GM19099 (cell line): ENCODE data around the gene PPIL6.
A peak's percentile ranks its signal among the peaks of the same experiment; 100 is the strongest.

Experiments used
- POLR2A ChIP-seq: IDR thresholded peaks from 3 replicates; pipeline ENCODE4 v1.6.1; 2011; ENCODE audit warnings: low read depth; ENCODE audit not compliant: insufficient read length; ENCODE audit errors: extremely low read depth

Gene PPIL6

DNA sequence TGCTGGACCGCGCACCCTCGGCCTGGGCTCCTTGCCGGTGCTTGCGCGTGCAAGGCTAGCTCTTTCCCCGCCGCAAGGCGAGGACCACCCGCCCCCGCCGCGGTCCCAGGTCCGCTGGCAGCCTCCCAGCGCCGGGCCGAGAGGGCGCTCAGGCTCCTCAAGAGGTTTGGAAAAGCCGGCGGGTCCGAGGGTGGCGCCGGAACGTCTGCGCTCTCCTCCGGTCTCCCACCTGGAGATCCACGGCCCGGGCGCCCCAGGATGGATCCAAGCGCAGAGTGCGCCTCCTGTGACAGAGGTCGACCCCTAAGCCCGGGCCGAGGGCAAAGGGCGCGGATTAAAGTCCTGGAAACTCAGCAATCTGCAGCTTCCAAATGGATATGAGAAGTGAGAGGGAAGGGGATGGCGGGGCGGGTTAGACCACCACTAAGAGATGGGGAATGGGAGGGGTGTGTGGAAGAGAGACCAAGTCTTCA lies 15.7 kb upstream of the PPIL6 start:
- TF ChIP-seq POLR2A: peak; percentile 21

DNA sequence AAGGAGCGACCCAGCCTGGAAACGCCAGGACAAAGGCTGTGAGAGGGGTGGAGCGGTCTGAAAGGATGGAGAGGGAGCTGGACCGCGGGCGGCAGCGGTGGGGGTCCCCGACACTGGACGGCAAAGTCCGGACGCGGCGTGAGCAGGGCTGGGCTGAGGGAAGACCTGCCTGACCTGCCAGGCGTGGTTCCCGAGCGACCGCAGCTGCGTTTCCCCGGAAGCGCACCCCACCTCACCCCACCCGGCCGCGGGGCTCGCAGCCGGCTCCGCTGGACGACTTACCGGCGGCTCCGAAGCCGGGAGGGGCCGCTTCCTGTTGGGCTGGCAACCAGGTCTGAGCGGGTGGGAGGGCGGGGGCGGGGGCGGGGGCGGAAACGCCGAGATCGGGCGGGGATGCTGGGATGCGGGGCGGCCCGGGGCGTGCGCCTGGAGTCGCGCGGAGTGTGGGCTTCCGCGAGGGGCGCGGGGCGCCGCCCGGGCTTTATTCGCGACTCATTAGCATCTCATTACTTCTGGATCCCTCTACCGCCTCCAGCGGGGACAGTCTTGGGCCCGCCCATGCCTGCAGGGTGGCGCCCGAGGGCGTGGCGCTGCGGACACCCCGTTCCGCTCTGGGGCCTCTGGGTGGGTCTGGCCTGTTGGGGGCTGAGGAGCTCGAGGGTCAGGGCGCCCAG lies 15.1 kb upstream of the PPIL6 start, which contains the start of gene MICAL1:
Gene MICAL1 (minus strand): TSS at position 336 of the 674 bp plus-strand sequence. CDS start 1,576 bp downstream, outside the sequence.
- TF ChIP-seq POLR2A: peak; percentile 77

DNA sequence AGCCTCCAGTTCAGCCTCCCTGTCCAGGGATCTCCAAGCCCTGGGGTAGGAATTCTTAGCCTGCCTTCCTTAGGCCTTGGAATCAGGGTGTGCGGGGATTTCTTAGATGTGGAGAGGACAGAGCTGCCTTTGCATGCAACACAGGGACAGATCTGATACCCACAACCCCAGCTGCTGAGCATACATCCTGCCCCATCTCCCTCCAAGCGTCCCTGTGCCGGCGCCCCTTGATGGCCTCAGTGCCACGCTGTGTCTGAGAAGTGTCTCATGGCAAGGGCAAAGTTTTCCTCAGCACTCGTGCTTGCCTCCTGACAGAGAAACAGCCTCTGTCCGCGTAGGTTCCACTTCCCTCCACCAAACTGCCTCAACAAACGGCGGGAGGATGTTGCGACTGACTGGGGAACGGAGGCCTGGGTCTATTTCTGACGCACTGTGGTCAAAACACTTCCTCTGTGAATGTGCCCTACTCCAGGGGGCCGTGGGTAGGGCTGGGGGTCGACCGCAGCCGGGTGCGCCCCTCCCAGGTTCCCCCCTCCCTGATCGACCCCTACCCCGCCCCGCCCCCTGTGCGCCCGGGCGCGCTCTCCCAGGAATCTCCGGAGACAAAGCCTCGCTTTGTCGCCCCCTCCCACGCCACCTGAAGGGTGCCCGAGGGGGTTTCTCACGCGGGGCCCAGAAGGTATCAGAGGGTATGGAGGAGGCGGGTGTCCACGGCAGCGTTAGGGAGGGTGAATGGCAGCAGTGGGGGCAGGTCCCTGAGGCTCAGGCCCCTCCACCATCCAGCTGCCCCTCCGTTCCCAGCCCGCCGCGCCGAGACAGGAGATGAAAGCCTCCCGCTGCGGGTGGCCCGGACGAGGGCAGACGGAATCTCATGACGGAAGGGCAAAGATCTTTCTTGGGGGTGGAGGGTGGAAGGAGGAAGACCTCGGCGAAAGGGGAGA lies 14.3 kb upstream of the PPIL6 start:
- TF ChIP-seq POLR2A: peak; percentile 64

DNA sequence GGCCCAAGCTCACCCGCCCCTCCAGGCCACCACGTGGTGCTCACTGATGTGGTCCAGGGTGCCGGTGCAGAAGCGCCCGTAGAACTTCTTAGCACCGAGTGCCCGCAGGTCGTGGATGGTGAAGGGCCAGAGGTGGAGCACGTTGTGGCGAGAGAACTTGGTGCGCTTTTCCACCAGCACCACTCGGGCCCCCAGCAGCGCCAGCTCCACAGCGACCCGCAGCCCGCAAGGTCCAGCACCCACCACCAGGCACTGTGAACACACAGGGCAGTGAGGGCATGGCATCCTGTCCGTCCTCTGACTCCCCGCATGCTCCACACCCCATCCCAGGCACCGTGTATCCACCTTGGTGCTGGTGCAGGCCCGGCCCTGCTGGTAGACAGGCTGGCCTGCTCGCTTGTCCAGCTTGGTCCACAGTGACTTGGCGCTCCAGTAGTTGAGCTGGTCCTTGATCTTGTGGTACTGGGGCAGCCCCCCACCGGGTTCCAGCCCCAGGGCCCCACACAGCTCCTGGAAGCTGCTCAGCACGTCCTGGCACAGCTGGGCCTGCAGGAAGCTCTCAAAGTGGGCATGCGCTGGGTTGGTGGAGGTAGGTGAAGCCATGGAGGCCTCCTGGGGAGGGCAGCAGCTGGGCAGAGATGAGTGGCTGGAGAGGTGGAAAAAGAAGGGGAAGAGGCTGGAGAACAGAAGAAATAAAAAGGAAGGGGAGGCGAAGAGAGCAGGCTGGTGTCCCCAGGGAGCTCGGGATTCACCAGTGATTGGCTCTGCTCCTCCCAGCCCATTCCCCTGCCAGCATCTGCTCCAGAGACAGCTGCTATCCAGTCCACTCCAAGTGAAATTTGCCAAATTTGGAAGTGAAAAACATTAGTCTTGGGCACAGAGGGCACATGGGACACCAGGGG lies 13.4 kb upstream of the PPIL6 start:
- no peak for TF ChIP-seq POLR2A

- no peak for TF ChIP-seq POLR2A
These were observed 12.7 kb upstream of the PPIL6 start for GRCh38 chr6:109453156-109453555.

- no peak for TF ChIP-seq POLR2A
These were observed 11.8 kb upstream of the PPIL6 start for GRCh38 chr6:109452181-109452580.

DNA sequence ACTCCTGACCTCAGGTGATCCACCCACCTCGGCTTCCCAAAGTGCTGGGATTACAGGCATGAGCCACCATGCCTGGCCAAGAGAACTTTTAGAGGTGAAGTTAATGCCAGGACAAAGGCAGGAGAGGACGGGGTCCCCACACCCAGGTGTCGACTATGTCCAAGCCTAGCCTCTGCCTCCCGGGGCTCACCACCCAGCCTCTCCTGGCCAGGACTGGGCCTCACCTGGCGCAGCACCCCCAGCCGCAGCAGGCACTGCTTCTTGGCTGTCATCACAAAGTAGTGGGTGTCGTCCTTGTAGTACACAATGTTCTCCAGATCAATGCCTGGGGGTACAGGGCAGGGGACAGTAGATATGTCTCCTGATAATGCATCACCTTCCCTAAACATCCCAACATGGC lies 10.9 kb upstream of the PPIL6 start:
- TF ChIP-seq POLR2A: no peak

DNA sequence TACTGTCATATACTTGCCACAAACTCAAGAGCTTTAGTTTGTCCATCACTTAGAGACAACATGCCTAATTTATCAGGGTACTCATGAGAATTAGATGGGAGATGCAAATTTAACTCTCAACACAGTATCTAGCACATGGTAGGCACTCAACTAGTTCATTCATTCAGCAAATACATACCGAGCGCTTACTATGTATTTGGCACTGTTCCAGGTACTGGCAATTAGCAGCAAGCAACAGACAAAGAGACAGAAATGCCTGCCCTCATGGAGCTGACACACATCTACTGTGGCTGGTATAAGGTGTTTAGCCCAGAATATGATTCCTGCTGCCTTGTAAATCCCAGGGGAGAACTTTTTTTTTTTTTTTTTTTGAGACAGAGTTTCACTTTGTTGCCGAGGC lies 10.4 kb upstream of the PPIL6 start:
- no peak for TF ChIP-seq POLR2A

GRCh38 chr6:109449795-109450673 lies 9.6 kb upstream of the PPIL6 start:
- no peak for TF ChIP-seq POLR2A

DNA sequence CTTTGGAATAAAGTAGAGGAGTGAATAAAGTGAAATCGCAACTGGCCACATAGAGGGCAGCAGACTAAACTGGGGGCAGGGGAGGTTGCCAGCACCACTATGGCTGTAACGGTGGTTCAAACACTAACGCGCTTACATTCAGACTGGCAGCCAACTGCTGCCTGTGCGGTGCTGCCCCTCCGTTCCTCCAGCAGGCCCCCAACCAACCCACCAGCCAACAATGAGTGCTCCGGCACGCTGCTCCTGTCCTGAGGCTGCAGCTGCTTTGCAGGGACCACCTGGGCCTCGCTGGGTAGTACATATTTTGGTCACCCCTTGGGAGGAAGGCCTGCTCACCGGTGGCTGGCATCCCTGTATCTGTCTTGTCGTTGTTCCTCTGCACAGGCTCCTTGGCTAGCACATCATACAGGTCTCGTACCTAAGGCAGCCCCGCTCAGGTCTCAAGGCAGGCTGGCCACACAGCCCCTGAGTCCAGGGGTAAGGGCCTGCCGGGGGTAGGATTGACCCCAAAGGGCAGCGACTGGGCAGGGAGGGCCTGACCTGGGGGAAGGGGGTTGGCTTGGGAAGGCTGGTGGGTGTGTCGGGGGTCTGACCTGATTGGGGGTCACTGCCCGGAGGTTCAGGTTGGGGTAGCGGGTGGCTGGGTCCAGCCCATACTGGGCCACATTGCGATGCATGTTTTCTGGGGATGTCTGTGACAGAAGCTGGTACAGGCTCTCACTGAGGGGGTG lies 8.8 kb upstream of the PPIL6 start:
- TF ChIP-seq POLR2A: no peak

DNA sequence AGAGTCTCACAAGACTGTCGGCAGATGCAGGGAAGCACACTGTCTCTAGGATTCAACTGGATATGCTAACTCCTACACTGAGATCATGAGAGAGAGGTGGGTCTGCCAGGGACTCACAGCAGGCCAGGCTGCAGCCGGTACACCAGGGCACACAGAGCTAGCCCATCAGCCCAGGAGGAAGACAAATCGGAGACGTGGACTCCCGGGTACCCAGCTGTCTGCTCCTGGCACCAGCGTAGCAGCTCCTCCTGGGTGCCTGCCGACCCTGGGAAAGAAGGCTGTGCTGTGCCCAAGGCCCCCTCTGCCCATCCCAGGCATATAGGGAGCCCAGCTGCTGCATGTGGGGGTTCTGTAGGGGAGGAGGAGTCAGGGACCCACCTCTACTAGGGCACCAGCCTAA lies 8.2 kb upstream of the PPIL6 start:
- no peak for TF ChIP-seq POLR2A

GRCh38 chr6:109447878-109448555 lies 7.6 kb upstream of the PPIL6 start:
- TF ChIP-seq POLR2A: no peak

DNA sequence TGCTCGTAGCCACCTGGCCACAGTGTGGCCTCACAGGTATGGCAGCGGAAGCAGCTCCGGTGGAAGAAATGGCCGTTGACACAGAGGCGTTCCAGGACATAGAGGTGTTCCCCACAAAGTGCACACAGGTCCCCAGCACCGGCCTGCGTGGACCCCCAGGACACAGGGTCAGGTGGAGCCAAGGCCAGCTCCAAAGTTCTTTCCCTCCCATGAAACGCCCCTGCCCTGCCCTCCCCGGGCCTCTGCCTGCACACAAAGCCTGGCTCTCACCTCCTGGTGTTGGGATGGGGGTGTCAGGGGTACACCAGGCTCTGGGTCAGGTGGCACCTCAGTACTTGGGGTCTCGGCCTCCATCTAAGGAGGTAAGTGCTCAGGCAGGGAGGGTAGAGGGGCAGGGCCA lies 6.7 kb upstream of the PPIL6 start:
- TF ChIP-seq POLR2A: no peak
